GM21717 (cell line): ENCODE results near the gene CBX2.
A peak's percentile ranks its signal among the peaks of the same experiment; 100 is the strongest.

ENCODE experiments used
- ATAC-seq: cut with Tn5 transposase; IDR thresholded peaks from one replicate; pipeline ENCODE4 v1.9.1; 2021; ENCODE audit warnings: mild to moderate bottlenecking, moderate library complexity; ENCODE audit not compliant: unreplicated experiment

CBX2 gene

DNA sequence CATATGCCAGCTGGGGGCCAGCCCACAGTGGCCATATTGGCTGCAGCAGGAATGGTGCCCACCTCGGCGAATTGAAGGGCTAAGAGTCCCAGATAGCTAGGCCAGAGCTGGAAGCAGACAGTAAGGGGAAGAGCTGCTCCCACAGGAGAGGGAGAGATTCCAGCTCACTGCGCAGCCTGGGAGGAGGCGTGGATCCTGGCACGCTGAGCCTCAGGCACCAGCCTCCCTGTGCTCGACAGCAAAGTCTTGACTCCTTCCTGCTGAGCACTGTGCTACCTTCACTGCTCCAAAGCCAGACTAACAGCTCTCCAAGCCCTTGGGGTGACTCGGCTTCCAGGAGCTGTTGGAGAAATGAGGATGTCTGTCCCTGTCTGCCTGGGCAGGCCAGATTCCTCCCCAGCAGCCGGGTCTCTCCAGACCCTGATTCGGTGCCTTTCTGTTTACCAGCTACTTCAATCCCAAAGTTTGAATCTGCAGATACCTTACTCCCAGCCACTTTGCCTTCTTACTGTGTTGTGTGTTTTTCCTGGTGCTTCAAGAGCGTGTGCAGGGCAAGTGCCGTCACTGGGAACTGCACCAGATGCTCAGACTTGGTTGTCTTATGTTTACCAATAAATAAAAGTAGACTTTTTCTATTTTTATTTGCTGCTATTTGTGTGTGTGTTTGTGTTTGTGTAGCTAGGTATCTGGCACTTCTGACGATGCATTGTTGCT is 9.1 kb downstream of the CBX2 start:
- ATAC-seq, result no peak

DNA sequence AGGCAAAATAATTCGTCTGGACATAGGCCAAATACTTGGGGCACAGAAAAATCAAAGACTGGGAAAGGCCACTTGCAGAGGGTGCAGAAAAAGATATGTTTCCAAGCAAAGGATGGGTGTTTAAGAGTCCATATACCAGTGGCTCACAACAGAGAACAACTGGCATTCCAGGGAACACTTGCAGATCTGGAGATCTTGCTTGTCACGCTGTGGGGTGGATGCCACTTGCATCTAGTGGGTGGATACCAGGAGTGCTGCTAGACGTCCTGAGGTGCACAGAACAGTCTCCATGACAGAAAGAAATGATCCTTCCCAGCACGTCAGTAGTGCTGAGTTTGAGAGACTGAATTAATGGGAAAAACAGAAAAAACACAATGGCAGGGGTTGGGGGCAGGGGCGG is 10.5 kb downstream of the CBX2 start:
- no peak for ATAC-seq

DNA sequence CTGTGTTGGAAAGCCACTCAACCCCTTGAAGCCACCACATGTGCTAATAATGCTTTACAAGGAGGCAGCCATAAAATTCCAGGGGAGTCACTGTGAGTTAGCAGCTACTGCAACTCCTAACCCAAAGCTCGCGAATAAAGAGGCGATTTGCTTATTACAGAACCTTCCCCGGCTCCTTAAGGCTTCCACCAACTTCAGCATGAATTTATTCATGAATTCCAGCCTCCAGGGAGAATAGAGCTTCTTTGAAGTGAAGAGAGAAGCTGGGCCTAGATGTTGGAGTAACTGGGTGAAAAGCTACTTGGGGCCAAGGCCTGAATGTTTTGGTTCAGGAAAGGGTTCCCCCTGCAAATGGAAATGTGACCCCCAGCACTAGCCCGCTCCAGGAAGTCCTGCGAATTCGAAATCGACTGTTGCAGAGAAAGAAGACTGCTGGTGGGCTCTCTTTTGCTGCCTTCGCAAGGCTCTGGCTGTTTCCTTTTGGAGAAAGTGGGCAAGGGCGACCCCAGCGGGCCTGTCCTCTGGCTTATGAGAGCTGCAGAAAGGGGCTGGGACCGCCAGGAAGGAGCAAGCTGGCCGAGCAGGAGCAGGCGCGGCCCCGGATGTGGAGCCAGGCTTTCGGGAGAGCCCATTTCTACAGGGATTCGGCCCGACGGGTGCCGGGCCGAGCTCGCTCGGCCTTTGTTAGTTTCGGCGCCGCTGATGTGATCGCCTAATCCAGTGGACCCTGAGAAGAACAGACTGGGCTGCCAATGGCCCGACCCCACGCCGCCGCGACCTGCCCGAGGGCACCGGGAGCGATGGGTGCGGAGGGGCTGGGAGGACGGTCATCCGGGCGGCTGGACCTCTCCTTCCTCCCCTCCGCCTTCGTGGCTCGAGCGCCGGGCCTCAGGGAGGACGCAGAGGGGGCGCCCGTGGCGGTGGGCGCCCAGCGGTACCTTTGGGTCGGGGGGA is 11.3 kb downstream of the CBX2 start:
- ATAC-seq, result no peak

DNA sequence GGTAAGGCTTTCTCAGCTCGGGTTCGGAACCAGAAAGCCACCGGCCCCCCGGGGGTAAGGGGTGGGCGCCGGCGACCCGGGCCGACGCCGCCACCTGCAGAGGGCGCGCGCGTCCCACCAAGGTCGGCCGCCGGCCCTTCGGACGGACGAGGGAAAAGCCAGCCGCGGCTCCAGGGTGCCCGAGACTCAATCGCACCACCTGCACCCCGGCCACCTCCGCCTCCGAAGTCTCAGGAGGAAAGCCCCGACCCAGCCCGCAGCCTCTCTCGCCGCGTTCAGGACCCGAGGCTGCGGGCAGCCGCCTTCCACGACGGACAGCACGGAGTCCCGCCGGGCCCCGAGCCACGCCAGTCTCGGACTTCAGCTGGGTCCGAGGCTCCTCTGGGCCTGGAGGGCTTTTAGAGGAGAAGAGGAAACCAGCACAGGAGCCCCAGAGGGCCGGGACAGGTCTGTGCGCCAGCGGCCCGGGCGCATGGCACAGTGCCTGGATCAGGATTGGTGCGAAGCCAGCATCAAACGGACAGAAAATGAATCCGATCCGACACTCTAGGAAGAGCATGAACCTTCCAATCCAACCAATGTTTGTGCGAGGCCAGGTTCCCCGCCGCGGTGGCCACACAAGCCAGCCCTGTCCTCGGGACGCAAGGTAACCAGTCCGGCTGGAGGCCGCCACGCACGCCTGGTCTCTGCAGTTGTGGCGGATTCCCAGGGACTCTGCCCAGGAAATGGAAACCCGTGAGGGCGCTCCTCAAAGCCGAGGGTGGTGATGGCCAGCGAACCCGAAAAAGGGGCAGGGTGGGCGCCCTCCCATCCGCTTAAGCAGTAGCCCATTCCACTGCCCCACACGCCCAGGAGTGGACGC is 12.2 kb downstream of the CBX2 start:
- no peak for ATAC-seq

- ATAC-seq, result no peak
These were observed 13.1 kb downstream of the CBX2 start for GRCh38 chr17:79790805-79791734.

DNA sequence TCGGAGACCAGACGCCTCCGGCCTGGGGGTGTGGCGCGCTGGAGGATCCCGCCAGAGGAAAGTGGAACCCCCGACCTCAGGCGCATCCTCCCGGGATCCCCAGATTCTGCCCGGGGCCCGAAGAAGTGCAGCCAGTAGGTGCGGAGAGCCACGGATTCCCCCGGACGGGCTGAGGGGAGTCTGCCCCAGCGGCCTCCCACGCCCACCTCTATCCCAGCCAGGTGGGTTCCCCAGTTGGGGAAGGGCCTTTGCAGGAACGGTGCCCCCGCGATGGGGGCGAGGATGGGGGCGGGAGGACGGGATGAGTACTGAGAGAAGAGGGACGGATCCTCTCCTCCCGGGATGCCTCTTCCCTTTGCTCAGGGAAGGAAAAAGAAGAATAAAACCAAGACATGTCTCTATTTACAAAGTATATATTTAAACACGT is 13.8 kb downstream of the CBX2 start:
- no peak for ATAC-seq

- no peak for ATAC-seq
These were observed 14.5 kb downstream of the CBX2 start for GRCh38 chr17:79792341-79792871.

- no peak for ATAC-seq
These were observed 15.3 kb downstream of the CBX2 start for GRCh38 chr17:79792984-79793923.

DNA sequence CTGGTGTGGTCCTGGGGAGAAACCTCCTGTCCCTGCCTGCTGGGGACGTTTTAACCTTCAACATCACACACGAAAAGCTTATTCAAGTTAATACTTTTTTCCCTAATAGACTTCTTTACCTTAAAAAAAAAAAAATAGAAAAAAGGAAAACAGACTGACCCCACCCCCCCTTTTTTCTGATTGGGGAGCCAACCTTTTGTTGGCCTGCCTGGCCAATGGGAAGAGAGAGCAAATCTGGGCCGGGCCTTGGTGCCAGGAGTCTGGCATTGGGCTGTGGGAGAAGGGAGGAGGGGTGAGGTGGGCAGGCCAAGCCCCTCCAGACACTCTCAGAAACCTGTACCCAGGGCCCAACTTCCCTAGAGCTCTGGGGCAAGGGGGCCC is 16.0 kb downstream of the CBX2 start:
- ATAC-seq, result no peak

GRCh38 chr17:79794659-79795511 is 16.9 kb downstream of the CBX2 start:
- ATAC-seq, result no peak

- no peak for ATAC-seq
These were observed 18.0 kb downstream of the CBX2 start for GRCh38 chr17:79795795-79796443.

GRCh38 chr17:79796444-79796762 is 18.5 kb downstream of the CBX2 start:
- ATAC-seq, result no peak

GRCh38 chr17:79796763-79797491 is 19.0 kb downstream of the CBX2 start, which contains the start of gene CBX8:
Gene CBX8 (minus strand): TSS chr17:79797077. CDS start chr17:79796998, 79 bp downstream.
- ATAC-seq, result peak; percentile 76

- no peak for ATAC-seq
These were observed 19.7 kb downstream of the CBX2 start for GRCh38 chr17:79797492-79798298.

DNA sequence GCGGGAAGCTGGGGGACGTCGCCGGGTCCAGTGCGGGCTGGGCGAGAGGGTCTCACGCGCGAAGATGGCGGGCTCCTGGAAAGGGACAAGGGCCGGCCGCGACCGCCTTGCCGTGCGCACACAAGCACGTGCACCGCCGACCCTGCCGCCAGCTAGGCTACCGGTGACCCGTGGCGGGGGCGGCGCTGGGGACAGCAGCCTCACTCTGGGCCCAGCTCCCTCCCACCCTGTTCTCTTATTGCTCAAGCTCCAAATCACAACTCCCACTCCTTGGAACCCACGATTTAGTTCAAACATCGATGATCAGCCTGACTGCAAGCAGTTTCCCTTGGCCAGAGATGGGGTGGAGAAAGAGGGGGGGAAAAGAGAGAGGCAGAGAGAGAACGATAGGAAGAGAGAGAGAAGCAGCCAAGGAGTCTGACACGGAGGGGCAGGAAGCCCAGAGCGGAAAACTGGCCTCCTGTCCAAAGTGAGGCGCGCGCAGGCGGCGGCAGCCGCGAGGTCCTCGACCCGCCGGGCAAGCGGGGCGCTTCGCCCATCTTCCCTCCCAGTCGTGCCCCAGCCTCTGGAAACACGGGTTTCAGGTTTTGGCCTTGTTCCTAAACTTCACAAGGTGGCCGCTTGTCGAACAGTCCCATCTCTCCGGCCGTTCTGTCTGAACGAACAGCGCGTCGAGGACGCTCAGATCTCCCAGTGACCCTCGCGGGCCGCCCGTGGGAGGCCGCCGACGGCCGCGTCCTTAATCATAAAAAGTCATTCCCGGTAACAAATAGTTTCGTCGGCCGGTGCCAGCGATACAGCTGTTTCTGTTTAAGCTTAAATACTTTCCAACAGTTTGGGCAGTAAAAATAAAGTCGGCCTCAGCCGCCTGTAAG is 20.6 kb downstream of the CBX2 start:
- no peak for ATAC-seq
